Measurements from ENCODE around the gene CCDC91. TPM values are rescaled to one million over a fixed set of nuclear protein-coding genes. Genes with fewer than 3 reads are reported as not detected.

The CCDC91 gene
- total and polyA plus RNA-seq, 4 donors: 13.4 to 41.3 (median 23.3) TPM

GRCh38 chr12:28248555-28249145, 58.4 kb downstream of the CCDC91 start:
- peaks cover 0 to 9% (median 0%) of the 10 kb centered on the region in 5 donors for H3K4me1 ChIP-seq (ENCODE audit: control insufficient read depth in 5 of 5, insufficient read depth in 5 of 5, low read length in 5 of 5)
- ATAC-seq (ENCODE audit: insufficient read depth, low FRiP score) (no peak), DNase-seq (no peak)
- no peak for TF ChIP-seq CTCF (IDR thresholded peaks at IDR 0.05; ENCODE audit: control extremely low read depth, extremely low read depth)
- no peaks in the 10 kb centered on the region for H3K36me3 ChIP-seq (ENCODE audit: control insufficient read depth in 4 of 4, insufficient read depth in 4 of 4, low read length in 4 of 4)
- H3K27me3 ChIP-seq (ENCODE audit: control insufficient read depth in 3 of 3, insufficient read depth in 3 of 3, low read length in 2 of 3): no peaks in the 10 kb centered on the region
- H3K9me3 ChIP-seq (ENCODE audit: control insufficient read depth in 4 of 4, insufficient read depth in 3 of 4, low read length in 3 of 4): no peaks in the 10 kb centered on the region
- no peak overlapping the region for H3K9ac ChIP-seq (ENCODE audit: insufficient read depth in 1 of 2, low read length in 2 of 2)
- H3K4me3 ChIP-seq: no peak overlapping the region
- H3K27ac ChIP-seq (ENCODE audit: low read depth in 1 of 2, low read length in 1 of 2): no peak overlapping the region

- no peak for TF ChIP-seq CTCF (IDR thresholded peaks at IDR 0.05; ENCODE audit: control extremely low read depth, extremely low read depth)
- DNase-seq (no peak), ATAC-seq (ENCODE audit: insufficient read depth, low FRiP score) (no peak)
- WGBS, 2 donors: 83 to 88% methylated on average over 3 of the region's 3 CpGs
- peaks cover 0 to 6% (median 0%) of the 10 kb centered on the region in 5 donors for H3K4me1 ChIP-seq (ENCODE audit: control insufficient read depth in 5 of 5, insufficient read depth in 5 of 5, low read length in 5 of 5)
- H3K4me3 ChIP-seq: no peak overlapping the region
- no peaks in the 10 kb centered on the region for H3K9me3 ChIP-seq (ENCODE audit: control insufficient read depth in 4 of 4, insufficient read depth in 3 of 4, low read length in 3 of 4)
- H3K9ac ChIP-seq (ENCODE audit: insufficient read depth in 1 of 2, low read length in 2 of 2): no peak overlapping the region
- H3K27me3 ChIP-seq (ENCODE audit: control insufficient read depth in 3 of 3, insufficient read depth in 3 of 3, low read length in 2 of 3): no peaks in the 10 kb centered on the region
- no peak overlapping the region for H3K27ac ChIP-seq (ENCODE audit: low read depth in 1 of 2, low read length in 1 of 2)
- no peaks in the 10 kb centered on the region for H3K36me3 ChIP-seq (ENCODE audit: control insufficient read depth in 4 of 4, insufficient read depth in 4 of 4, low read length in 4 of 4)
Measured at GRCh38 chr12:28253161-28253641, 62.9 kb downstream of the CCDC91 start.

- Histone ChIP-seq H3K4me3 (no peak overlapping the region), H3K27me3 (ENCODE audit: control insufficient read depth in 3 of 3, insufficient read depth in 3 of 3, low read length in 2 of 3) (no peaks in the 10 kb centered on the region), H3K9ac (ENCODE audit: insufficient read depth in 1 of 2, low read length in 2 of 2) (no peak overlapping the region), H3K27ac (ENCODE audit: low read depth in 1 of 2, low read length in 1 of 2) (no peak overlapping the region), H3K36me3 (ENCODE audit: control insufficient read depth in 4 of 4, insufficient read depth in 4 of 4, low read length in 4 of 4) (no peaks in the 10 kb centered on the region), H3K4me1 (ENCODE audit: control insufficient read depth in 5 of 5, insufficient read depth in 5 of 5, low read length in 5 of 5) (no peaks in the 10 kb centered on the region), H3K9me3 (ENCODE audit: control insufficient read depth in 4 of 4, insufficient read depth in 3 of 4, low read length in 3 of 4) (no peaks in the 10 kb centered on the region)
- no peak for DNase-seq
- no peak for TF ChIP-seq CTCF (IDR thresholded peaks at IDR 0.05; ENCODE audit: control extremely low read depth, extremely low read depth)
- ATAC-seq (ENCODE audit: insufficient read depth, low FRiP score): no peak
Measured at GRCh38 chr12:28257411-28257810, 67.2 kb downstream of the CCDC91 start.

- Histone ChIP-seq H3K9ac (ENCODE audit: insufficient read depth in 1 of 2, low read length in 2 of 2) (no peak overlapping the region), H3K4me1 (ENCODE audit: control insufficient read depth in 5 of 5, insufficient read depth in 5 of 5, low read length in 5 of 5) (no peaks in the 10 kb centered on the region), H3K4me3 (no peak overlapping the region), H3K27me3 (ENCODE audit: control insufficient read depth in 3 of 3, insufficient read depth in 3 of 3, low read length in 2 of 3) (no peaks in the 10 kb centered on the region), H3K36me3 (ENCODE audit: control insufficient read depth in 4 of 4, insufficient read depth in 4 of 4, low read length in 4 of 4) (no peaks in the 10 kb centered on the region), H3K9me3 (ENCODE audit: control insufficient read depth in 4 of 4, insufficient read depth in 3 of 4, low read length in 3 of 4) (no peaks in the 10 kb centered on the region), H3K27ac (ENCODE audit: low read depth in 1 of 2, low read length in 1 of 2) (no peak overlapping the region)
- TF ChIP-seq CTCF (IDR thresholded peaks at IDR 0.05; ENCODE audit: control extremely low read depth, extremely low read depth): no peak
- DNase-seq: no peak
- ATAC-seq (ENCODE audit: insufficient read depth, low FRiP score): no peak
- 96 to 98% methylated on average over 1 of the region's 1 CpG for WGBS, 2 donors
Measured at GRCh38 chr12:28258998-28259397, 68.7 kb downstream of the CCDC91 start.
